GM18517 (cell line): ENCODE measurements around the gene ID1.
"Not testable (repeated sequence)": the region's sequence is repeated elsewhere in the genome, so short reads cannot be mapped to it uniquely, and the experiment has no call there.

Experiments
- ATAC-seq: cut with Tn5 transposase; IDR thresholded peaks from one replicate; pipeline ENCODE4 v1.9.1; 2021; ENCODE audit warnings: mild to moderate bottlenecking, moderate library complexity; ENCODE audit not compliant: unreplicated experiment

ID1 gene

DNA sequence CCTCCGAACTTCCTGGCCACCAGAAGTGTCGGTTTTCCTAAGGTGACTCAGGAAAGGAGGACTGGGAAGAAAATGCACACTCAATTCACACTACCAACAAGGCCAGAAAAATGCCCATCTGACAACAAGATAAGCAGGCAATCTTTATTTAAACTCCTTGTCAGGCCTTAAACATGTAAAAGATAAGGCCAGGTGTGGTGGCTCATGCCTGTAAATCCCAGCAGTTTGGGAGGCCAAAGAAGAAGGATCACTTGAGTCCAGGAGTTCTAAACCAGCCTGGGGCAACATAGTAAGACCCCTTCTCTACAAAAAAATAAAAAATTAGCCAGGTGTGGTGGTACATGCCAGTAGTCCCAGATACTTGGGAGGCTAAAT, 7.6 kb upstream of the ID1 start:
- ATAC-seq = no peak

- no peak for ATAC-seq
These were observed 2.7 kb upstream of the ID1 start for GRCh38 chr20:31602431-31602778.

- peak; percentile 74 for ATAC-seq
These were observed 2.2 kb upstream of the ID1 start for GRCh38 chr20:31602779-31603441.

DNA sequence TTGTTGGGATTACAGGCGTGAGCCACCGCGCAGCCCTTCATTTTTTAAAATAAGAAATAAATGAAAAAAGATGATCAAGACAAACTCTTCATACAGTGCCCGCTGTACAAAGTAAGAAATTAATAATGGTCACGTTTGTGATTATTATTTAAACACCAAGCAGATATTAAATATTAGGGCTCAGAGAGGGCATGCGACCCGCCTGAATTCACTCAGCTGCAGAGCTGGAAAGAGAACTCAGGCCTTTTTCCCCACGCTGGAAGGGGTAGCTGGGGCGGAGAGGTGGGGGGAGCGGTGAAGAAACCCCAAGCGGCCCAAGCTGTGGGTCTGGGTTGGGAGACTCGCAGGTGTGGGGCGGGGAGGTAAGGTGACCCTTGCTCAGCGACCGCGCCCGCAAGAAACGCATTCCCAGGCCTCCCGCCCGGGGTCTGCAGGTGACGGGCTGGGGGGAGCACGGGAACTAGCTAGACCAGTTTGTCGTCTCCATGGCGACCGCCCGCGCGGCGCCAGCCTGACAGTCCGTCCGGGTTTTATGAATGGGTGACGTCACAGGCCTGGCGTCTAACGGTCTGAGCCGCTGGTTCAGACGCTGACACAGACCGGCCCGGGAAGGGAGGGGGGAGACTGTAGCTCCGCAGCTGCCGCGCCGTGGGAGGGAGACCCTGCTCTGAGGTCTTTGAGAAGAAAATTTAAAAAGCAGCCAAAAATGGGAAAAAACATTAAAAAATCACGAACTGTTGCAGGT, 1.1 kb upstream of the ID1 start:
- ATAC-seq = peak; percentile 37

DNA sequence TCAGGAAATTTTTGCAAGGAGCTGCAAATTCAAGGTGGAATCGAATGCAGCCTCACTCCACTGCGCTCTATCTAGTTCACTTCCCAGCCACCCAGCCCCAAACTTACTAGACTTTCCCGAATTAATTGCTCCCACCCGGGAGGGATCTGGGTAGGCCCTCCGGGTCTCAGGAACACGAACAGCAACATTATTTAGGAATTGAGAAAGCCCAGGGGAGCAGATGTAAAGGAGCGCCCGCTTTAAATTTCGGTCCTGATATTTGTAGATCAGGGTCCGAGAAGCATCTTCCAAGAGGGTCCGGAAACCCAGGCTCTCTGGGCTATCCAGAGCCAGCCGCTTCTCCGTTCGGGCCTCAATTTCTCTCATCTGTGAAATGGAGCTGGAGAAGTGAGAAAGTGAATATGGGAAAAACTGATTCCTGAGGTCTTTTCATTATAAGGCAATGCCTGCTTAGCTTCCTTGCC, 490 bp upstream of the ID1 start:
- ATAC-seq = no peak

GRCh38 chr20:31605902-31606803, 1.1 kb downstream of the ID1 start:
- ATAC-seq = no peak

GRCh38 chr20:31606804-31607639, 1.9 kb downstream of the ID1 start:
- no peak for ATAC-seq

DNA sequence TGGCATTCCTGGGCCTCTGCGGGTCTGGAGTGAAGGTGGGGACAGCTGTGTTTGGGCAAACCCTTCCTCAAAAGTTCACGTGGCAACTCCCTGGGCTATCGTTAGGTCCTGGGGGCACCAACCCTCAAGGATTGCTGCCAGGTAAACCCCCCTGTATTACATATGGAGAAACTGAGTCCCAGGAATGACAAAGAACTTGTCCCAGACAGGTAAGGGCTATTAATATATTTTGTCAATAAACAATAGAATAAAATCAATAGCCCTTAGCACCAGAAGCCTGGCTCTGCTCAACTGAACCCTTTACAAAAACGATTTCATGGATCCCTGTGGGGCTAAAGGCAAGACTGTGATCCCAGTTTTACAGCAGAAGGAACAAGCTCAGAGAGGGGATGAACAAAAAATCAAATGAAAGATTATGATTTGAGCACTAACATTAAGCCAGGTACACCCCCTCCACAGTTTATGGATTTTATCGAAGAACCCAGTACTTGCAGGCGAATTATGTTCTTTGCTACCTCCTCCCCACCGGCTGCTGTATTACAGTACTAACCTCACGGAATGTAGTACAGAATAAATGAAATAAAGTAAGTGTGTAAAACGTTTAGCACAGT, 2.7 kb downstream of the ID1 start:
- ATAC-seq = no peak

DNA sequence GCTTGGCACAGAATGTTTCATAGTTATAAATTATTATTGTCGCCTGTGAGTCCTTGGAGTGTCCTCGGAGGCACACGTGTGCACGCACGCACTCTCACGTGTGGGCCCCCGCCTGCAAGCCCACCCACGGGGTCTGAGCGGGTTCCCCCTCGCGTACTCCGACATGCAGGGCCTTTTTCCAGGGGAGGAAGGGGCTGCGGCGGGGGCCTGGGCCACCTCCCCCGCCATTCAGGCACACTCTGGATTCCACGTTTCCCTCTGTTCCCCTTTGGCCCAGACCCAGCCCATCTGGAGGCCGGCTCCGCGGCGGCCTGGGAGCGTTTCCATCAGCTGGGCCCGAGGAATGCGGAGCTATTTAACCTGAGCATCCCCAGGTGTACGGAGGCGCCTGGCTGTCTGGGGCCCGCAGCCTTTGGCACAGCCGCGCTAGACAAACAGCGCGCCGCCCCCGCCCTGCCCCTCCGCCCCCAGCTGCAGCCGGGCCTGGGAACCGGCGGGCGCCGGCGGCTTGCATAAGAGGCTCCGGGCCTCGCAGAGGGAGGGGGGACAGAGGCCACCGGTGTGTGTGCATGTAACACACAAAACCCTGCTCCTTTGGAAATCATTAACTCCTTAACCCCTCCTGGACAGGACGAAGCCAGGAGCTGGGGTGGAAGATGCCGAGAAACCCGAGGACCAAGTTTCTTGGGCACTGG, 3.3 kb downstream of the ID1 start:
- no peak for ATAC-seq

GRCh38 chr20:31612271-31612640, 7.2 kb downstream of the ID1 start:
- not testable (repeated sequence) for ATAC-seq

GRCh38 chr20:31615416-31615815, 10.3 kb downstream of the ID1 start:
- ATAC-seq = no peak

- no peak for ATAC-seq
These were observed 12.5 kb downstream of the ID1 start for GRCh38 chr20:31617432-31618104.

GRCh38 chr20:31620246-31620645, 15.2 kb downstream of the ID1 start:
- no peak for ATAC-seq

- not testable (repeated sequence) for ATAC-seq
These were observed 18.0 kb downstream of the ID1 start for GRCh38 chr20:31623123-31623505.

DNA sequence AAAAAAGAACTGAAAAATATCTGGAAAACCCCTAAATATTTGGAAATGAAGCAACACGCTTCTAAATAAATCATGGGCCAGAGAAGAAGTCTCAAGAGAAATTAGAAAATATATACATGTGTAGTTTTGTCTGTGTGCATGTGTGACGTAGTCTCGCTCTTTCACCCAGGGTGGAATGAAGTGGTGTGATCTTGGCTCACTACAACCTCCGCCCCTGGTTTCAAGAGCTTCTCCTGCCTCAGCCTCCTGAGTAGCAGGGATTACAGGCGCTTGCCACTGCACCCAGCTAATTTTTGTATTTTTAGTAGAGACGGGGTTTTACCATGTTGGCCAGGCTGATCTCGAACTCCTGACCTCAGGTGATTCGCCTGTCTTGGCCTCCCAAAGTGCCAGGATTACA, 21.4 kb downstream of the ID1 start:
- not testable (repeated sequence) for ATAC-seq

GRCh38 chr20:31628057-31628456, 23.0 kb downstream of the ID1 start:
- ATAC-seq = not testable (repeated sequence)

GRCh38 chr20:31630187-31630790, 25.2 kb downstream of the ID1 start:
- no peak for ATAC-seq

DNA sequence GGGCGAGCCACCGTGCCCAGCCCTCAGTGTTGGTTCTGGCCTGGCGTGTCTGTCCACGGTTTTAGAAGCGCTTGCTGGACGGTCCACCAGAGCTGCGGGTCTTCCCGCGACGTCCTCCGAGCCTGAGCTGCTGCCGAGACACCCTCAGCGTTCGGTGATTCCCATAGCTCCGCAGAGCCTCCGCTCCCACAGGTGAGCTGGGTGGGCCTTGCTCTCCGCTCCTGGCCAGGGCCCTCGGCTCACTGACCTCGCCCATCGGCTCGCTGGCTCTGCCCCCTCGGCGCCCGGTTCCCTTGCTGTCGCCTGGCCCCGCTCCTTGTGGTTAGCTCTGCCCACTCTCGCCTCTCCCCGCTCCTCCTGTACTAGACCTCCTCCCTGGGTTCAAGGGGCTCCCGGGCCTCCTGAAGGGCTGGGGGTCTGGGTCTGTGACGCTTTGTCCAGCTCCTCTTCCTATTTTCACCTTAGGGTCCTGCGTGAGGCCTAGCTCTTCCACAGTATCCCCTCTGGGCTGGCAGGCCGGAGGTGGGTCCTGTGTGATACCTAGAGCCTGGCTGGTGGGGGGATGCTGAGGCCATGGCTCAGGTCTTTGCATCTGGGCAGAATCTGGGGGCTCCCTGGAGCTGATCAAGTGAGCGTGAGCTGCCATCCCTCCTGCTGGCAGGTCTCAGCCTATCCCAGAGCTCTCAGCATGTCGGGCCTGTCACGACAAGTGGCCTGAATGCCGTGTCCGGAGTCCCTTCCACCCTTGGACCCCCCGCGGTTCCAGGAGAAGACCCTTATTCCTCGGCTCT, 27.7 kb downstream of the ID1 start:
- no peak for ATAC-seq
